IPS-20b (cell line): Measurements from ENCODE around the gene LMX1A.

Experiments used
- H3K27ac ChIP-seq: one replicate; pipeline ENCODE4 v1.5.1; 2013; ENCODE audit warnings: low read length
- H3K27me3 ChIP-seq: 2 replicates; pipeline ENCODE4 v1.6.1; 2013; ENCODE audit warnings: mild to moderate bottlenecking, low read length, inconsistent platforms; ENCODE audit not compliant: insufficient read depth
- H3K36me3 ChIP-seq: 2 replicates; pipeline ENCODE4 v1.6.1; 2013; ENCODE audit warnings: low read depth, mild to moderate bottlenecking, inconsistent platforms, low read length, moderate library complexity; ENCODE audit not compliant: insufficient read depth
- H3K4me1 ChIP-seq: 2 replicates; pipeline ENCODE4 v1.6.1; 2013; ENCODE audit warnings: mild to moderate bottlenecking, control low read depth, inconsistent platforms, low read length, moderate library complexity; ENCODE audit not compliant: insufficient read depth
- H3K4me3 ChIP-seq: 2 replicates; pipeline ENCODE4 v1.5.1; 2013; ENCODE audit warnings: mild to moderate bottlenecking, low read length, inconsistent platforms
- H3K9ac ChIP-seq: 2 replicates; pipeline ENCODE4 v1.6.1; 2013; ENCODE audit warnings: low read depth, mild to moderate bottlenecking, inconsistent platforms, low read length, moderate library complexity
- H3K9me3 ChIP-seq: 2 replicates; pipeline ENCODE4 v1.6.1; 2013; ENCODE audit warnings: mild to moderate bottlenecking, low read depth, low read length, inconsistent platforms; ENCODE audit not compliant: insufficient read depth

The LMX1A gene

GRCh38 chr1:165344198-165344597 lies 12.3 kb downstream of the LMX1A start:
- Histone ChIP-seq H3K9me3 (no peaks in the 10 kb centered on the region), H3K4me3 (no peak overlapping the region), H3K27me3 (peaks cover 38% of the 10 kb centered on the region), H3K4me1 (peaks cover 9% of the 10 kb centered on the region; the same call in 1 of the 2 replicates), H3K9ac (no peak overlapping the region), H3K27ac (no peak overlapping the region), H3K36me3 (no peaks in the 10 kb centered on the region)

- H3K4me1 ChIP-seq, result peaks cover 9% of the 10 kb centered on the region; the same call in 1 of the 2 replicates
- H3K9ac ChIP-seq, result no peak overlapping the region
- H3K27me3 ChIP-seq, result peaks cover 22% of the 10 kb centered on the region
- no peaks in the 10 kb centered on the region for H3K9me3 ChIP-seq
- no peak overlapping the region for H3K27ac ChIP-seq
- no peak overlapping the region for H3K4me3 ChIP-seq
- no peaks in the 10 kb centered on the region for H3K36me3 ChIP-seq
These were observed 13.9 kb downstream of the LMX1A start for GRCh38 chr1:165342587-165342986.

GRCh38 chr1:165342168-165342567 lies 14.3 kb downstream of the LMX1A start:
- no peak overlapping the region for H3K9ac ChIP-seq
- H3K27me3 ChIP-seq, result peaks cover 18% of the 10 kb centered on the region
- no peaks in the 10 kb centered on the region for H3K36me3 ChIP-seq
- no peaks in the 10 kb centered on the region for H3K9me3 ChIP-seq
- no peak overlapping the region for H3K4me3 ChIP-seq
- H3K4me1 ChIP-seq, result peaks cover 9% of the 10 kb centered on the region; the same call in 1 of the 2 replicates
- no peak overlapping the region for H3K27ac ChIP-seq

- Histone ChIP-seq H3K9ac (no peak overlapping the region), H3K4me3 (no peak overlapping the region), H3K27me3 (peaks cover 14% of the 10 kb centered on the region; the same call in 1 of the 2 replicates), H3K9me3 (no peaks in the 10 kb centered on the region), H3K36me3 (no peaks in the 10 kb centered on the region), H3K27ac (no peak overlapping the region), H3K4me1 (no peaks in the 10 kb centered on the region; the same call in 1 of the 2 replicates)
These were observed 17.4 kb downstream of the LMX1A start for GRCh38 chr1:165339164-165339563.

- no peaks in the 10 kb centered on the region for H3K4me1 ChIP-seq
- H3K9me3 ChIP-seq, result no peaks in the 10 kb centered on the region
- H3K9ac ChIP-seq, result no peak overlapping the region
- no peak overlapping the region for H3K27ac ChIP-seq
- no peaks in the 10 kb centered on the region for H3K27me3 ChIP-seq
- H3K4me3 ChIP-seq, result no peak overlapping the region
- no peaks in the 10 kb centered on the region for H3K36me3 ChIP-seq
These were observed 26.0 kb downstream of the LMX1A start for GRCh38 chr1:165330483-165330882.

- Histone ChIP-seq H3K9ac (no peak overlapping the region), H3K27me3 (no peaks in the 10 kb centered on the region), H3K27ac (no peak overlapping the region), H3K4me3 (no peak overlapping the region), H3K4me1 (no peaks in the 10 kb centered on the region), H3K36me3 (no peaks in the 10 kb centered on the region), H3K9me3 (no peaks in the 10 kb centered on the region)
These were observed 27.4 kb downstream of the LMX1A start for GRCh38 chr1:165329104-165329503.

GRCh38 chr1:165328136-165328535 lies 28.4 kb downstream of the LMX1A start:
- no peak overlapping the region for H3K4me3 ChIP-seq
- no peak overlapping the region for H3K9ac ChIP-seq
- H3K27ac ChIP-seq, result no peak overlapping the region
- no peaks in the 10 kb centered on the region for H3K36me3 ChIP-seq
- no peaks in the 10 kb centered on the region for H3K4me1 ChIP-seq
- no peaks in the 10 kb centered on the region for H3K9me3 ChIP-seq
- H3K27me3 ChIP-seq, result no peaks in the 10 kb centered on the region

- H3K27me3 ChIP-seq, result no peaks in the 10 kb centered on the region
- no peak overlapping the region for H3K27ac ChIP-seq
- H3K4me1 ChIP-seq, result no peaks in the 10 kb centered on the region
- H3K4me3 ChIP-seq, result no peak overlapping the region
- H3K9ac ChIP-seq, result no peak overlapping the region
- H3K9me3 ChIP-seq, result no peaks in the 10 kb centered on the region
- no peaks in the 10 kb centered on the region for H3K36me3 ChIP-seq
These were observed 29.0 kb downstream of the LMX1A start for GRCh38 chr1:165327538-165327937.

GRCh38 chr1:165325460-165326203 lies 30.9 kb downstream of the LMX1A start:
- no peaks in the 10 kb centered on the region for H3K36me3 ChIP-seq
- no peak overlapping the region for H3K27ac ChIP-seq
- H3K4me1 ChIP-seq, result no peaks in the 10 kb centered on the region
- H3K9ac ChIP-seq, result no peak overlapping the region
- no peaks in the 10 kb centered on the region for H3K27me3 ChIP-seq
- H3K4me3 ChIP-seq, result no peak overlapping the region
- no peaks in the 10 kb centered on the region for H3K9me3 ChIP-seq

GRCh38 chr1:165324050-165324449 lies 32.5 kb downstream of the LMX1A start:
- Histone ChIP-seq H3K36me3 (no peaks in the 10 kb centered on the region), H3K9me3 (no peaks in the 10 kb centered on the region), H3K27ac (no peak overlapping the region), H3K4me1 (no peaks in the 10 kb centered on the region), H3K4me3 (no peak overlapping the region), H3K27me3 (no peaks in the 10 kb centered on the region), H3K9ac (no peak overlapping the region)

- Histone ChIP-seq H3K27ac (no peak overlapping the region), H3K9ac (no peak overlapping the region), H3K27me3 (no peaks in the 10 kb centered on the region), H3K9me3 (peaks cover 3% of the 10 kb centered on the region; the same call in 1 of the 2 replicates), H3K4me1 (no peaks in the 10 kb centered on the region), H3K36me3 (no peaks in the 10 kb centered on the region), H3K4me3 (no peak overlapping the region)
These were observed 38.9 kb downstream of the LMX1A start for GRCh38 chr1:165317612-165318011.

- H3K27ac ChIP-seq, result no peak overlapping the region
- no peaks in the 10 kb centered on the region for H3K4me1 ChIP-seq
- H3K27me3 ChIP-seq, result no peaks in the 10 kb centered on the region
- H3K9ac ChIP-seq, result no peak overlapping the region
- H3K36me3 ChIP-seq, result no peaks in the 10 kb centered on the region
- peaks cover 7% of the 10 kb centered on the region; the same call in 1 of the 2 replicates for H3K9me3 ChIP-seq
- no peak overlapping the region for H3K4me3 ChIP-seq
These were observed 40.3 kb downstream of the LMX1A start for GRCh38 chr1:165316153-165316772.
